Measurements from ENCODE around the gene EPHX1.
"Not testable (repeated sequence)": the region's sequence is repeated elsewhere in the genome, so short reads cannot be mapped to it uniquely, and the experiment has no call there.

Gene EPHX1

GRCh38 chr1:225809842-225810578 is at the start of gene EPHX1:
Gene EPHX1 (plus strand): TSS chr1:225810124. CDS start chr1:225828730, 18,606 bp downstream.
- DNase-seq (ENCODE audit: low read depth) = peak; percentile 37

DNA sequence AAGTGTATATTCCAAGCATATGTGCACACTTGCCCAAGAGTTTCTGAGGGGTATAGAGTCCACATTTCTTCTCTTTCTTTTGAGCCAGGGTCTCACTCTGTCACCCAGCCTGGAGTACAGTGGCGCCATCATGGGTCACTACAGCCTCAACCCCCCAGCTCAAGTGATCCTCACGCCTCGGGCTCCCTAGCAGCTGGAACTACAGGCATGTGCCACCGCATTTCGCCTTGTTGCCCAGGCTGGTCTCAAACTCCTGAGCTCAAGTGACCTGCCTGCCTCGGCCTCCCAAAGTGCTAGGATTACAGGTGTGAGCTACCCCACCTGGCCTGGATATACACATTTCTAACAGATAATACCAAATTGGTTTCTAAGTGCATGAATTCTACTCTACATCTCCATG is 49.4 kb upstream of the EPHX1 start:
- no peak for DNase-seq (ENCODE audit: low read depth)

DNA sequence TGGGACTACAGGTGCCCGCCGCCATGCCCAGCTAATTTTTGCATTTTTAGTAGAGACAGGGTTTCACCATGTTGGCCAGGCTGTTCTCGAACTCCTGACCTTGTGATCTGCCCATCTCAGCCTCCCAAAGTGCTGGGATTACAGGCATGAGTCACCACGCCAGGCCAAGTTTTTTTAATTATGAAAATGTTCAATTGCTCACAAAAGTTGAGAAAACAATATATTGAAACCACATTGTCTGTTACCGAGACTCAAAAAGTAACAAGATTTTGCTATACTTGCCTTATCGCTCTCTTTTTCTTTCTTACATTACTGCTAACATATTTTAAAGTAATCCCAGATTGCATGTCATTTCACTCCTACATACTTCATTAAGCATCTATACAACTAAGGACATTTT is 48.5 kb upstream of the EPHX1 start:
- DNase-seq (ENCODE audit: low read depth) = not testable (repeated sequence)

DNA sequence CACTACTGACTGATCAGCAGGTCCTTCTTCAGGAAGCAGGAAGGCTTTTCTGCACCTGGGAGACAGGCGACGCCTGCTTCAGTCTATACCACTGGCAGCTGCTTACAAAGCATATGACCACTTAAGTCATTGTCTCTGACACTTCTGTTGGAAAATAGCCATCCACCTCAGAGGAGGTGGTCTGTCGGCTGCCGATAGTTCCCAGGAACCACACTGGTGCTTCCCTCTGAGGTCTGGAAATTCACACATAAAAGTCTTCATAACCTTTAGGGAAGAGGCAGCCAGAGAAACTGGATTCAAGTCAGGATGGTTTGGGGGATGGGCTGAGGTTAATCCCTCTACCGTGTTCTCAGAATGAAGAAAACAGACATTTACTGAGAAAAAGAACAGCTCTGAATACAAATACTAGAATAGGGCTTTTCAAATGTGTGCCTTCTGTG is 47.9 kb upstream of the EPHX1 start:
- no peak for DNase-seq (ENCODE audit: low read depth)

- no peak for DNase-seq (ENCODE audit: low read depth)
Observed at GRCh38 chr1:225762444-225762843, 47.5 kb upstream of the EPHX1 start.

DNA sequence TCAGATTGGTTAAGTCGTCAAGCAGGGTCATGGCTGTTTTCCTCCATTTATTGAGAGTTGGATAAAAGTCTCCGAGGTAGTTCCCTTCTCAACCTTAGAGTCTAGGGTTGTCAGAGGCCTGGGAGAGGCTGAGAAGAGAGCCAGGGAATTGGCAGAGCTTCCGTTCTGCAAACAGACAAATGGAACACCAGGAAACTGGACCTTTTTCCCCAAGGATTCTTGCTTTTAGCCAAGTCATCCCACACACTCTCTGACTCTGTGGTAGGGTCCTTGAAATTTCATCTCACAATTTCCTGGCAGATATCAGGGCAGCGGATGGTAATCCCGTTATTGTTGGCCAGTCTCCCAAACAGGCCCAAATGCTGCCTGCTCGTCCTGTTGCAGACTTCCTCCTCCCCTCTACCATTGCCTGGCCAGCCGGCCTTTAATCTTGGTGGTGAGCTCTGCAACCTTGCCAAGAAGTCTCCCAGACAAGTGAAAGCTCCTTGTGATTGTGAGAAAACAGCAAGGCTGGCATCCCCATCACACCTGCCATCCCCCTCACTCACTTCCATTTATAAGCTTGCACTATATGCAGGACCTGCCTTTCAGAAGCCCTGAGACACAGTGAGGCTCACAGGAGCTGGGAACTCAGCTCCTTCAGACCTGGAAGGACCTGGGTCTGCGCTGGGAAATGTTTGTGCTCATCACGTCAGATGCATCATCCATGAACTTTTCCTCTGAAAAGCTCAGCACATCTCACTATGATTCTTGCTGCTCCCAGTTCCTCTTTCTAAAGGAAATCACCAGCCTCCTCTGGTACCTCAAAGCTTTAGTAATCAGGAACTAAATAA is 46.0 kb upstream of the EPHX1 start:
- no peak for DNase-seq (ENCODE audit: low read depth)

GRCh38 chr1:225765982-225766674 is 43.8 kb upstream of the EPHX1 start:
- DNase-seq (ENCODE audit: low read depth) = no peak

GRCh38 chr1:225766967-225767633 is 42.8 kb upstream of the EPHX1 start:
- DNase-seq (ENCODE audit: low read depth) = peak; percentile 79

- no peak for DNase-seq (ENCODE audit: low read depth)
Observed at GRCh38 chr1:225767634-225768540, 42.0 kb upstream of the EPHX1 start.

GRCh38 chr1:225768662-225769426 is 41.1 kb upstream of the EPHX1 start:
- DNase-seq (ENCODE audit: low read depth) = no peak

DNA sequence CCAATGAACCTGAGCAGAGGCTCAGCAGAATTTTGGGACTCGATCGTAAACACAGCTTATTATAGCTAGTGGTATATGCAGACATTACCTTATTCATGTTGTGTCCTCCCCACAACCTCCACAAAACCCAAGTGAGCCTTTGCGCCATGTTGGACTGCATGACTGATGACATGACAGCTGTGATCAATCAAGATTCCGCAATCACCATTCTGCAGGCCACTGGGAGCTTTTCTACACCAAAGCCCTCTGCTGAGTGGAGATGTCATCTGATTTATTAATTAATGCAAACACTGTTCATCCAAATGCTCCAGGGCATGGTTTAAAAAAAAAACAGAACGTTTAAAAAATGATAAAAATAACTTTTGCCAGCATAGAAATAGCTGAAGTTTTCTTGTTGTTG is 40.2 kb upstream of the EPHX1 start:
- DNase-seq (ENCODE audit: low read depth) = no peak

- no peak for DNase-seq (ENCODE audit: low read depth)
Observed at GRCh38 chr1:225770561-225771248, 39.2 kb upstream of the EPHX1 start.

DNA sequence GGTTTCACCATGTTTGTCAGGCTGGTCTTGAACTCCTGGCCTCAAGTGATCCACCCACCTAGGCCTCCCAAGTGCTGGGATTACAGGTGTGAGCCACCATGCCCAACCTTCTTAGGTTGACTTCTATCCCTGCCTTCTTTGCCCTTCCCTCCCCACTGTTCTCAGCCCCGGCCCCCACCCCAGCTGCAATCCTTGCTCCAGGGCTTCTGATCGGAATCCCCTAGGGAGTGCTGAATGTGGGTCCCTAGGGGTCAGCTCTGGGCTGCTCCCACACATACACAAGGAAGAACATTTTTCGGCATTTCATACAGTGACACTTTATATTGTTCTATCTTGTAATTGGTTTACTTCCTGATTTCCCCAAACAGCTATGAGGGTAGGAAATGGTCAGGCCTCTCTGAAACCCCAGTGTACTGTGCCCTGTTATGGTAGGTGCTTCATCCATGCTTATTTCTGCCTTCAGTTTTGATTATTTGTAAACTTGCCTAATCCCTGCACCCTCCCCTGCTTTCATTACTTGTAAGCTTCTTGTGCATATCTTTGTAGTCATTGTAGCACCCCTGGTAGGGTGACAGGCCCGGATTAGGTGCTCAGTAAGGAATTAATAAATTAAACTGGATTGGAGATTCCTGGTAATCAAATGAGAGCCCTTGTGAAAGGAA is 38.1 kb upstream of the EPHX1 start:
- DNase-seq (ENCODE audit: low read depth) = no peak

GRCh38 chr1:225772323-225772768 is 37.6 kb upstream of the EPHX1 start:
- peak; percentile 75 for DNase-seq (ENCODE audit: low read depth)

DNA sequence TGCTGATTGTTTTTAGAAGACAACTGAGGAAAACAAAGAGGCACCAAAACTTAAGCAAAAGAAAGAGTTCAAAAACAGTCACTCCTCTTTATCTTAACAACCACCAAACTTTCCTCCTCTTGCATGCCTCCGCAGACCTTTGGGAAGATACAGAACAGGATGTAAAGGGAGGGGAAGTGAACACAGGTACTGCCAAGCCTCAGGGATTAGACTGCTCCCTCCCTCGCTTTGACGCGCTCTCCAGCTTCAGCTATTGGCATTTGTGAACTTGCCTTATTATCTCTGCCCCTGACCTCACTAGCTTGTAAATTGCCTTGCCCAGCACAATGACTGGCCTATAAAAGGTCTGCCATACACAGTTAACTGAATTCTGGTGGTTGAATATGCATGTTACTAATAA is 37.1 kb upstream of the EPHX1 start:
- no peak for DNase-seq (ENCODE audit: low read depth)

- DNase-seq (ENCODE audit: low read depth) = no peak
Observed at GRCh38 chr1:225774281-225775147, 35.4 kb upstream of the EPHX1 start.

GRCh38 chr1:225776294-225776693 is 33.6 kb upstream of the EPHX1 start:
- DNase-seq (ENCODE audit: low read depth) = no peak

GRCh38 chr1:225777058-225777582 is 32.8 kb upstream of the EPHX1 start:
- DNase-seq (ENCODE audit: low read depth) = no peak

All from non-pigmented ciliary epithelial cell (primary cell).